ENCODE results near the gene SRC. TPM values are rescaled to one million over a fixed set of nuclear protein-coding genes. Genes with fewer than 3 reads are reported as not detected.

The SRC gene
- total RNA-seq, 1 donor from 2014 or later, result 15.4 TPM

DNA sequence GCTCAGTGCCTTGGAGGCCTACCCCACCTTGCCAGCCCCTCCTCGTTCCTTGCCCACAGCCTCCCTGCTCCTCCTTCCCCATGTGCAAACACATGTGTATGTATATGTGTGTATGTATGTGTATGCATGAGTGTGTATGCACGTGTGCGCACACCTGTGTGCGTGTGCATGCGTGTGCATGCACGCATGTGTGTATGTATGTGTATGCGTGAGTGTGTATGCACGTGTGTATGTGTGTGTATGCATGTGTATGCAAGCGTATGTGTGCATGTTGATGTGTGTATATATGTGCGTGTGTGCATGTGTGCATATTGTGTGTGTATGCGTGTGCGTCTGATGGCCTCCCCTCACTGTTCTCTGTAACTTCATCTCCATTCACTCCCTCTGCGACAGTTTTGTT, 74.7 kb downstream of the SRC start:
- no peak overlapping the region for H3K27ac ChIP-seq
- DNase-seq (ENCODE audit: low spot score), result no peak
- H3K9me3 ChIP-seq (ENCODE audit: low read depth), result no peaks in the 10 kb centered on the region
- H3K4me2 ChIP-seq, result no peak overlapping the region
- H3K27me3 Mint-ChIP-seq (ENCODE audit: insufficient read depth, low read depth), result peaks cover 11% of the 10 kb centered on the region
- H3K4me1 Mint-ChIP-seq, result peaks cover 39% of the 10 kb centered on the region
- H2AFZ ChIP-seq (replicated peaks), result no peak overlapping the region
- peaks cover 46% of the 10 kb centered on the region for H3K4me1 ChIP-seq
- H3K79me2 ChIP-seq (ENCODE audit: low read depth), result no peaks in the 10 kb centered on the region
- no peaks in the 10 kb centered on the region for H3K36me3 ChIP-seq
- H3K36me3 Mint-ChIP-seq, result no peaks in the 10 kb centered on the region
- H4K20me1 ChIP-seq (ENCODE audit: low read depth), result no peaks in the 10 kb centered on the region
- no peaks in the 10 kb centered on the region for H3K27me3 ChIP-seq
- H3F3A ChIP-seq (ENCODE audit: low read depth), result peaks cover 16% of the 10 kb centered on the region
- no peak for TF ChIP-seq EZH2 (IDR thresholded peaks at IDR 0.05)
- TF ChIP-seq EZH2phosphoT487 (IDR thresholded peaks at IDR 0.05), result no peak
- TF ChIP-seq, protein P1, sequence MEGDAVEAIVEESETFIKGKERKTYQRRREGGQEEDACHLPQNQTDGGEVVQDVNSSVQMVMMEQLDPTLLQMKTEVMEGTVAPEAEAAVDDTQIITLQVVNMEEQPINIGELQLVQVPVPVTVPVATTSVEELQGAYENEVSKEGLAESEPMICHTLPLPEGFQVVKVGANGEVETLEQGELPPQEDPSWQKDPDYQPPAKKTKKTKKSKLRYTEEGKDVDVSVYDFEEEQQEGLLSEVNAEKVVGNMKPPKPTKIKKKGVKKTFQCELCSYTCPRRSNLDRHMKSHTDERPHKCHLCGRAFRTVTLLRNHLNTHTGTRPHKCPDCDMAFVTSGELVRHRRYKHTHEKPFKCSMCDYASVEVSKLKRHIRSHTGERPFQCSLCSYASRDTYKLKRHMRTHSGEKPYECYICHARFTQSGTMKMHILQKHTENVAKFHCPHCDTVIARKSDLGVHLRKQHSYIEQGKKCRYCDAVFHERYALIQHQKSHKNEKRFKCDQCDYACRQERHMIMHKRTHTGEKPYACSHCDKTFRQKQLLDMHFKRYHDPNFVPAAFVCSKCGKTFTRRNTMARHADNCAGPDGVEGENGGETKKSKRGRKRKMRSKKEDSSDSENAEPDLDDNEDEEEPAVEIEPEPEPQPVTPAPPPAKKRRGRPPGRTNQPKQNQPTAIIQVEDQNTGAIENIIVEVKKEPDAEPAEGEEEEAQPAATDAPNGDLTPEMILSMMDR (IDR thresholded peaks at IDR 0.05), result no peak
- no peak overlapping the region for H3K4me3 ChIP-seq
- H3K9me3 Mint-ChIP-seq, result peaks cover 2% of the 10 kb centered on the region
- H3K4me3 Mint-ChIP-seq, result peak overlapping the region; percentile 24
- H3K27ac Mint-ChIP-seq, result peak overlapping the region; percentile 39
- no peak overlapping the region for H3K9ac ChIP-seq

DNA sequence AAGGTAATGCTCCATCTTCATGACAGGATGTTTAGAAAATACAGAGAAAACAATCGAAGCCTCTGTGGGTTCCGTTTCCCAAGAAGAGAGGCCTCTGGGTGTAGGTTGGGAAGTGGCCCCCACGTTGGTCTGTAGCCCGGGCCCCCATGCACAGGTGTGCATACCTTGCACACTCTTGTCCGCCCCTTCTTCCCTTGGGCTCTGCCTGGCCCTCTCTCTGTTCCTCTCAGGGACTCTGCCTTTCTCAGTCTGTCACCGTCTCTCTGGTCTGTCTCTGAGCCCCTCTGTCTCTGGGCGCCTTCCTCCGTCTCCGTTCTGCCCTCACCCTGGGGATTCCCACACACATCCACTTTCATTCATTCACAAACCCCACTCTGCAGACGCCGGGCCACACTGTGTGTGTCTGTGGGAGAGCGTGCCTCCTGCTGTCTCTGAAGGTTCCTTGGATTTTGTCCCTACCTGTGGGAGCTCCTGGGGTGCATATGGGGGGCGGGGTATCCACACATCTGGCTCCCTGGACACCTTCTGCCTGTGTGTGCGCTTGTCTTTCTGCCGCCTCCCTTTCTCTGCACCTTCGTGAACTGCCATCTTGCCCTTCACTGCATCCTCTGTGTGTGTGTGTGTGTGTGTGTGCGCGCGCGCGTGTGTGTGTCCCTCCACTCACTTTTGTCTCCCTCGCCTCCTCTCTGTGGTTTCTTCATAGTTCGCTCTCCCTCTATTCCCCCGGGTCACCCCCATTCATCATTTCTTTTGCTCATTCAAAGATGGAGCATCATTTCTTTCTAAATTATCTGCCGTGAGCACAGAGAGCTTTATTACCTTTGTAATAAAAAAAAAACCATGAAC, 75.3 kb downstream of the SRC start:
- Histone ChIP-seq H3K9me3 (ENCODE audit: low read depth) (no peaks in the 10 kb centered on the region), H3K27me3 (no peaks in the 10 kb centered on the region), H3K4me2 (no peak overlapping the region), H4K20me1 (ENCODE audit: low read depth) (no peaks in the 10 kb centered on the region), H2AFZ (replicated peaks) (peak overlapping the region; percentile 77), H3K27ac (no peak overlapping the region), H3K36me3 (no peaks in the 10 kb centered on the region), H3K9ac (no peak overlapping the region), H3F3A (ENCODE audit: low read depth) (peaks cover 16% of the 10 kb centered on the region), H3K4me3 (no peak overlapping the region), H3K79me2 (ENCODE audit: low read depth) (no peaks in the 10 kb centered on the region), H3K4me1 (peaks cover 46% of the 10 kb centered on the region)
- Mint-ChIP-seq H3K9me3 (peaks cover 2% of the 10 kb centered on the region), H3K27me3 (ENCODE audit: insufficient read depth, low read depth) (peaks cover 8% of the 10 kb centered on the region), H3K4me3 (peak overlapping the region; percentile 24), H3K4me1 (peaks cover 39% of the 10 kb centered on the region), H3K27ac (peak overlapping the region; percentile 90), H3K36me3 (no peaks in the 10 kb centered on the region)
- TF ChIP-seq EZH2 (IDR thresholded peaks at IDR 0.05), result no peak
- no peak for TF ChIP-seq EZH2phosphoT487 (IDR thresholded peaks at IDR 0.05)
- TF ChIP-seq, protein P1 (IDR thresholded peaks at IDR 0.05), result no peak
- DNase-seq (ENCODE audit: low spot score), result no peak

DNA sequence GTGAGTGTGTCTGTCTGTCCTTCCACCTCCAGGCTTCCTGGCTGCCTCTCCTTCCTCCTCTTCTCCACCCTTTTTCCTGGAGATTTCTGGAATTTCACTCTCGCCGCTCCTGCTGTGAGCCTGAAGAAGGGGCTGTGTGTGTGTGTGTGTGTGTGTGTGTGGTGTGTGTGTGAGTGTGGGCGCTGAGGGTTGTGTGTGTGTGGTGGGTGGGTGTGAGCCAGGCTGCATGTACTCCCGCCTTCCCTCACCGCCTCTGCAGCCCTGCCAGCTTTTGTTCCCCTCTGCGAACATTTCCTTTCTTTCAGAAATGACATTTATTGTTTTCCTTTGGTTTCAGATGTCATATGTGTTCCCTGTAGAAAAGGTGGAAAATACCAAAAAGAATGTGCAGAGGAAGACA, 76.0 kb downstream of the SRC start:
- H3K9me3 Mint-ChIP-seq, result peaks cover 2% of the 10 kb centered on the region
- peak overlapping the region; percentile 65 for H3K4me3 Mint-ChIP-seq
- Histone ChIP-seq H3K4me2 (peak overlapping the region; percentile 42), H3K4me1 (peaks cover 46% of the 10 kb centered on the region), H3F3A (ENCODE audit: low read depth) (peaks cover 16% of the 10 kb centered on the region), H2AFZ (replicated peaks) (peak overlapping the region; percentile 77), H3K9ac (no peak overlapping the region), H3K27ac (no peak overlapping the region), H4K20me1 (ENCODE audit: low read depth) (no peaks in the 10 kb centered on the region), H3K27me3 (no peaks in the 10 kb centered on the region), H3K9me3 (ENCODE audit: low read depth) (no peaks in the 10 kb centered on the region), H3K4me3 (no peak overlapping the region), H3K79me2 (ENCODE audit: low read depth) (no peaks in the 10 kb centered on the region), H3K36me3 (no peaks in the 10 kb centered on the region)
- H3K36me3 Mint-ChIP-seq, result no peaks in the 10 kb centered on the region
- peak; percentile 39 for DNase-seq (ENCODE audit: low spot score)
- H3K4me1 Mint-ChIP-seq, result peaks cover 35% of the 10 kb centered on the region
- peaks cover 8% of the 10 kb centered on the region for H3K27me3 Mint-ChIP-seq (ENCODE audit: insufficient read depth, low read depth)
- H3K27ac Mint-ChIP-seq, result peak overlapping the region; percentile 90
- no peak for TF ChIP-seq EZH2phosphoT487 (IDR thresholded peaks at IDR 0.05)
- TF ChIP-seq, protein P1 (IDR thresholded peaks at IDR 0.05), result no peak
- TF ChIP-seq EZH2 (IDR thresholded peaks at IDR 0.05), result no peak
